ENCODE results near the gene CYS1. TPM values are rescaled to one million over a fixed set of nuclear protein-coding genes. Genes with fewer than 3 reads are reported as not detected.

CYS1 gene
- total RNA-seq, 2 donors from 2014 or later, result 0.29 to 0.44 TPM

DNA sequence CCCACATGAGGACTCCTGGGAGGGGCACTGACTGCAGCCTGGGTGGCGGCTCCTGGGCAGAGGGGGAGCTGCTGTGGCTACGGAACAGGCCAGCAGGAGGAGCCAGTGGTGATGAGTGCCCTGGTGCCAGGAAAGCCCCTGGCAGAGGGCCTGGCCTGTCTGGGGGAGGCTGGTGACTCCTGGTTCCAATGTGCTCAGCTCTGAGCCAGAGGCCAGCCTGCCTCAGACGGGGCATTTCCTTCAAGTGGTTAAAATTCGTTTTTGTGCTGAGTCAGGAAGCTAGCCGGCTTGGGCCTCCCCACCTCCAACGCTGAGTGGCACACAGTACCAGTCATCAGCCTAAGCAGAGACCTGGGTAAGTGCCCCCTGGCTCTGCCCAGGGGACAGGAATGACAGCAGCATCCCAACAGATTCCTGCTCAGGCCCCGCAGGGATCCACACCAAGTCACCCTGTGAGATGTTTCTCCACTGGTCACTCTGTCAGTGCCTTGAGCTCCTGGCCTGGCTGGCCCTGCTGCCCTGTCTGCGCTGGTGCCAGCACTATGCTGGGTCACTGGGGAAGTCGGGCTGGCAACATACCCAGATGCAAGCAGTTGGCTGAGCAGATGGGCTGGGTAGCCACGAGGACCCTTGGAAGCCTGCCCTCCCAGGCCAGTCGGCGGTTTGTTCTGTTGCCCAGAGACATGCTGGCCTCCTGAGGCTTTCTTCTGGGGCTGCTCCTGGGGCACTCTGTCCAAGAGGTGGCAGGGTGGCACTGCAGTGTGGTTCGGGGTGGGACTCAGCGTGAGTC, 43.9 kb downstream of the CYS1 start:
- DNase-seq, result peak; percentile 77
- Mint-ChIP-seq H3K4me1 (no peaks in the 10 kb centered on the region), H3K4me3 (no peak overlapping the region), H3K9me3 (no peaks in the 10 kb centered on the region), H3K27me3 (ENCODE audit: insufficient read depth) (peaks cover 12% of the 10 kb centered on the region), H3K27ac (no peak overlapping the region), H3K36me3 (ENCODE audit: low read depth) (no peaks in the 10 kb centered on the region)
- H3K36me3 ChIP-seq (ENCODE audit: control insufficient read depth, insufficient read depth, low read length), result no peaks in the 10 kb centered on the region
- no peaks in the 10 kb centered on the region for H3K27me3 ChIP-seq (ENCODE audit: control insufficient read depth, insufficient read depth, low read length, poor library complexity, severe bottlenecking)
- no peaks in the 10 kb centered on the region for H3K4me1 ChIP-seq (ENCODE audit: control insufficient read depth, insufficient read depth, low read length)
- no peaks in the 10 kb centered on the region for H3K9me3 ChIP-seq (ENCODE audit: control insufficient read depth, low read length)
- H3K4me3 ChIP-seq (ENCODE audit: low read length), result no peak overlapping the region
- H3K9ac ChIP-seq (ENCODE audit: extremely low read depth, low read length, poor library complexity, severe bottlenecking), result no peak overlapping the region
- no peak overlapping the region for H3K27ac ChIP-seq (ENCODE audit: low read depth, low read length)
- WGBS, 2 experiments (ENCODE audit: insufficient coverage in 1 of 2, insufficient read length in 1 of 2), result 86% methylated on average over 12 to 14 of the region's 14 CpGs
- TF ChIP-seq, protein P1, sequence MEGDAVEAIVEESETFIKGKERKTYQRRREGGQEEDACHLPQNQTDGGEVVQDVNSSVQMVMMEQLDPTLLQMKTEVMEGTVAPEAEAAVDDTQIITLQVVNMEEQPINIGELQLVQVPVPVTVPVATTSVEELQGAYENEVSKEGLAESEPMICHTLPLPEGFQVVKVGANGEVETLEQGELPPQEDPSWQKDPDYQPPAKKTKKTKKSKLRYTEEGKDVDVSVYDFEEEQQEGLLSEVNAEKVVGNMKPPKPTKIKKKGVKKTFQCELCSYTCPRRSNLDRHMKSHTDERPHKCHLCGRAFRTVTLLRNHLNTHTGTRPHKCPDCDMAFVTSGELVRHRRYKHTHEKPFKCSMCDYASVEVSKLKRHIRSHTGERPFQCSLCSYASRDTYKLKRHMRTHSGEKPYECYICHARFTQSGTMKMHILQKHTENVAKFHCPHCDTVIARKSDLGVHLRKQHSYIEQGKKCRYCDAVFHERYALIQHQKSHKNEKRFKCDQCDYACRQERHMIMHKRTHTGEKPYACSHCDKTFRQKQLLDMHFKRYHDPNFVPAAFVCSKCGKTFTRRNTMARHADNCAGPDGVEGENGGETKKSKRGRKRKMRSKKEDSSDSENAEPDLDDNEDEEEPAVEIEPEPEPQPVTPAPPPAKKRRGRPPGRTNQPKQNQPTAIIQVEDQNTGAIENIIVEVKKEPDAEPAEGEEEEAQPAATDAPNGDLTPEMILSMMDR (conservative IDR thresholded peaks at IDR 0.05), result peak; percentile 69

DNA sequence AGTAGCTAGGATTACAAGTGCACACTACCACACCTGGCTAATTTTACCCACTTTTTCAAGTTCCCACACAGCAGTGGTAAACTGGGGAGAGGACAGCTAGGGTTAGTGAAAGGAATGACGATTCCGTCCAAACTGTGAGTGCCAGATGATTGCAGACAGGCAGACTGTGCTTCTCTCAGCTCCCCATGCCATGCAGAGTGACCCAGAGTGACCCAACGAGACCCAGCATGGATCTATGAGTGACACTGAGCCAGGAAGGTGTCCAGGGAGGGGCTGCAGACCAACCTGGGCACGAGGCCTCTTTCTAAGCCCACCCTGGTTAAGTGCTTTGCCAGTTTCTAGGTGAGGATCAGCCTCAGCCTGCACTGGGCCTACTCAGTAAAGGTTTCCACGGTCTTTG, 44.6 kb downstream of the CYS1 start:
- Mint-ChIP-seq H3K4me1 (no peaks in the 10 kb centered on the region), H3K27me3 (ENCODE audit: insufficient read depth) (peaks cover 5% of the 10 kb centered on the region), H3K36me3 (ENCODE audit: low read depth) (no peaks in the 10 kb centered on the region), H3K9me3 (no peaks in the 10 kb centered on the region), H3K4me3 (no peak overlapping the region), H3K27ac (no peak overlapping the region)
- TF ChIP-seq, protein P1 (conservative IDR thresholded peaks at IDR 0.05), result no peak
- Histone ChIP-seq H3K4me3 (ENCODE audit: low read length) (no peak overlapping the region), H3K9ac (ENCODE audit: extremely low read depth, low read length, poor library complexity, severe bottlenecking) (no peak overlapping the region), H3K27me3 (ENCODE audit: control insufficient read depth, insufficient read depth, low read length, poor library complexity, severe bottlenecking) (no peaks in the 10 kb centered on the region), H3K36me3 (ENCODE audit: control insufficient read depth, insufficient read depth, low read length) (no peaks in the 10 kb centered on the region), H3K27ac (ENCODE audit: low read depth, low read length) (no peak overlapping the region), H3K9me3 (ENCODE audit: control insufficient read depth, low read length) (no peaks in the 10 kb centered on the region), H3K4me1 (ENCODE audit: control insufficient read depth, insufficient read depth, low read length) (no peaks in the 10 kb centered on the region)
- DNase-seq, result no peak
- WGBS, 2 experiments (ENCODE audit: insufficient coverage in 1 of 2, insufficient read length in 1 of 2), result 84 to 88% methylated on average over 5 of the region's 5 CpGs

DNA sequence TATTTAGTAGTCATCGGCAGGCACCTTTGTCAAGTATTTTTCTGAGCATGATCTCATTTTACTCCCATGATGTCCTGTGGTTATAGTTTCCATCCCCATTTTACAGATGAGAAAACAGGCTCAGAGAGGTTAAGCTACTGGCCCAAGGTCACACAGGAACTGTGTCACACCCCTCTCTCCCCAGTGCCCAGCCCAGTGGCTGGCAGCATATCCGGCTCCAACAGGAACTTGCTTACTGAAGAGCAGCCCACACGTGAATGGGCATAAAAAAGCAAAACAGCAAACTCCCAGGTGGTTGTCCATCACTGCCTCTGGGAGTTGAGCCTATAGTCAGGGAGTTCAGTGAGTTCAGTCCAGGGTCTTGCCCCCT, 45.2 kb downstream of the CYS1 start:
- Histone ChIP-seq H3K9me3 (ENCODE audit: control insufficient read depth, low read length) (no peaks in the 10 kb centered on the region), H3K27ac (ENCODE audit: low read depth, low read length) (no peak overlapping the region), H3K4me1 (ENCODE audit: control insufficient read depth, insufficient read depth, low read length) (no peaks in the 10 kb centered on the region), H3K36me3 (ENCODE audit: control insufficient read depth, insufficient read depth, low read length) (no peaks in the 10 kb centered on the region), H3K4me3 (ENCODE audit: low read length) (no peak overlapping the region), H3K9ac (ENCODE audit: extremely low read depth, low read length, poor library complexity, severe bottlenecking) (no peak overlapping the region), H3K27me3 (ENCODE audit: control insufficient read depth, insufficient read depth, low read length, poor library complexity, severe bottlenecking) (no peaks in the 10 kb centered on the region)
- peaks cover 2% of the 10 kb centered on the region for H3K27me3 Mint-ChIP-seq (ENCODE audit: insufficient read depth)
- H3K27ac Mint-ChIP-seq, result no peak overlapping the region
- peaks cover 4% of the 10 kb centered on the region for H3K4me1 Mint-ChIP-seq
- H3K9me3 Mint-ChIP-seq, result no peaks in the 10 kb centered on the region
- TF ChIP-seq, protein P1 (conservative IDR thresholded peaks at IDR 0.05), result no peak
- H3K4me3 Mint-ChIP-seq, result no peak overlapping the region
- H3K36me3 Mint-ChIP-seq (ENCODE audit: low read depth), result no peaks in the 10 kb centered on the region
- no peak for DNase-seq
- 88 to 95% methylated on average over 2 to 3 of the region's 3 CpGs for WGBS, 2 experiments (ENCODE audit: insufficient coverage in 1 of 2, insufficient read length in 1 of 2)

Data from endodermal cell (in vitro differentiated cells).